Measurements from ENCODE around the gene CSTPP1. TPM values are rescaled to one million over a fixed set of nuclear protein-coding genes. Genes with fewer than 3 reads are reported as not detected.
A peak's percentile ranks its signal among the peaks of the same experiment; 100 is the strongest.

The CSTPP1 gene
- total and polyA plus RNA-seq, 8 donors, result 16.4 to 146 (median 37.3) TPM

GRCh38 chr11:46916286-46917108 lies 20.1 kb upstream of the CSTPP1 start:
- TF ChIP-seq CTCF (IDR thresholded peaks at IDR 0.05) (peak in 1 of 7 experiments; percentile 11), EP300 (IDR thresholded peaks at IDR 0.05) (no peak), POLR2AphosphoS5 (IDR thresholded peaks at IDR 0.05) (peak in 2 of 3 donors; percentile 26 to 50)
- intact Hi-C loops (cut with DNase I; ENCODE audit: low total_unique reads), result no loop called here

GRCh38 chr11:46917109-46917761 lies 19.3 kb upstream of the CSTPP1 start:
- H3K36me3 ChIP-seq, result no peaks in the 10 kb centered on the region
- no peaks in the 10 kb centered on the region for H3K9me3 ChIP-seq
- peak in 1 of 2 donors; percentile 28 for DNase-seq
- 0 to 2% (median 1%) methylated on average over 19 to 31 of the region's 31 CpGs for WGBS, 5 donors
- peak overlapping the region in 4 of 5 donors; percentile 50 to 81 (median 78) for H3K27ac ChIP-seq
- no peak for TF ChIP-seq POLR2A (IDR thresholded peaks at IDR 0.05)
- TF ChIP-seq CTCF (IDR thresholded peaks at IDR 0.05), result no peak
- TF ChIP-seq POLR2AphosphoS5 (IDR thresholded peaks at IDR 0.05), result no peak
- TF ChIP-seq EP300 (IDR thresholded peaks at IDR 0.05), result no peak
- peaks cover 0 to 58% (median 8%) of the 10 kb centered on the region in 3 donors for H3K27me3 ChIP-seq
- H3K4me3 ChIP-seq, result peak overlapping the region; percentile 54 to 86 (median 72)
- peaks cover 22 to 78% (median 51%) of the 10 kb centered on the region in 4 donors for H3K4me1 ChIP-seq
- intact Hi-C loops (cut with DNase I; ENCODE audit: low total_unique reads), result no loop called here

More at GRCh38 chr11:46916286-46917108, 20.1 kb upstream of the CSTPP1 start:
- peak overlapping the region; percentile 54 to 86 (median 72) for H3K4me3 ChIP-seq
- peaks cover 22 to 81% (median 51%) of the 10 kb centered on the region in 4 donors for H3K4me1 ChIP-seq
- no peaks in the 10 kb centered on the region for H3K9me3 ChIP-seq
- 13 to 19% (median 16%) methylated on average over 24 of the region's 24 CpGs for WGBS, 5 donors
- H3K27ac ChIP-seq, result peak overlapping the region in 4 of 5 donors; percentile 50 to 81 (median 78)
- H3K27me3 ChIP-seq, result peaks cover 0 to 58% (median 8%) of the 10 kb centered on the region in 3 donors
- DNase-seq, result peak; percentile 51 to 83
- no peaks in the 10 kb centered on the region for H3K36me3 ChIP-seq

GRCh38 chr11:46917762-46918082 lies 18.8 kb upstream of the CSTPP1 start:
- H3K9me3 ChIP-seq, result no peaks in the 10 kb centered on the region
- H3K4me3 ChIP-seq, result peak overlapping the region; percentile 54 to 86 (median 72)
- peaks cover 0 to 53% (median 8%) of the 10 kb centered on the region in 3 donors for H3K27me3 ChIP-seq
- peaks cover 22 to 73% (median 47%) of the 10 kb centered on the region in 4 donors for H3K4me1 ChIP-seq
- no peaks in the 10 kb centered on the region for H3K36me3 ChIP-seq
- H3K27ac ChIP-seq, result peak overlapping the region; percentile 30 to 81 (median 78)
- TF ChIP-seq CTCF (IDR thresholded peaks at IDR 0.05) (no peak), POLR2A (IDR thresholded peaks at IDR 0.05) (no peak), POLR2AphosphoS5 (IDR thresholded peaks at IDR 0.05) (no peak), EP300 (IDR thresholded peaks at IDR 0.05) (no peak)
- intact Hi-C loops (cut with DNase I; ENCODE audit: low total_unique reads), result no loop called here
- WGBS, 5 donors, result 1 to 5% (median 2%) methylated on average over 20 to 22 of the region's 22 CpGs
- DNase-seq, result no peak

GRCh38 chr11:46918083-46918787 lies 18.3 kb upstream of the CSTPP1 start, which contains the start of gene LRP4:
Gene LRP4, minus strand, starts transcription at chr11:46918550. Its CDS starts 171 bp downstream, at chr11:46918379.
- H3K4me1 ChIP-seq, result peaks cover 22 to 68% (median 45%) of the 10 kb centered on the region in 4 donors
- 0 to 2% (median 1%) methylated on average over 12 to 97 of the region's 97 CpGs for WGBS, 5 donors
- peak within 1 kb of the TSS; percentile 54 to 86 (median 72) for H3K4me3 ChIP-seq
- H3K9me3 ChIP-seq, result no peaks in the 10 kb centered on the region
- no peaks in the 10 kb centered on the region for H3K36me3 ChIP-seq
- TF ChIP-seq POLR2AphosphoS5 (IDR thresholded peaks at IDR 0.05), result no peak
- TF ChIP-seq POLR2A (IDR thresholded peaks at IDR 0.05), result no peak
- no peak for TF ChIP-seq EP300 (IDR thresholded peaks at IDR 0.05)
- no peak for TF ChIP-seq CTCF (IDR thresholded peaks at IDR 0.05)
- peaks cover 0 to 49% (median 8%) of the 10 kb centered on the region in 3 donors for H3K27me3 ChIP-seq
- DNase-seq, result peak; percentile 52 to 85
- intact Hi-C loops (cut with DNase I; ENCODE audit: low total_unique reads), result no loop called here
- peak within 1 kb of the TSS; percentile 51 to 81 (median 78) for H3K27ac ChIP-seq

All from stomach (tissue), 9 donors.